GM12864 (cell line): Measurements from ENCODE around the gene EPS15.

Experiments used
- DNase-seq: peaks from one replicate; pipeline ENCODE4 v3.0.0-alpha.2; 2011; ENCODE audit warnings: low read depth
- H3K4me3 ChIP-seq: 2 replicates; pipeline ENCODE4 v1.5.1; 2011; ENCODE audit warnings: mild to moderate bottlenecking, low read depth, low read length, control low read depth
- TF ChIP-seq, protein P1 (sequence below): IDR thresholded peaks from 2 replicates; pipeline ENCODE4 v1.5.1; 2011; ENCODE audit warnings: low read depth, mild to moderate bottlenecking, moderate library complexity, low read length, control low read depth, inconsistent platforms; ENCODE audit errors: missing control alignments

Gene EPS15

DNA sequence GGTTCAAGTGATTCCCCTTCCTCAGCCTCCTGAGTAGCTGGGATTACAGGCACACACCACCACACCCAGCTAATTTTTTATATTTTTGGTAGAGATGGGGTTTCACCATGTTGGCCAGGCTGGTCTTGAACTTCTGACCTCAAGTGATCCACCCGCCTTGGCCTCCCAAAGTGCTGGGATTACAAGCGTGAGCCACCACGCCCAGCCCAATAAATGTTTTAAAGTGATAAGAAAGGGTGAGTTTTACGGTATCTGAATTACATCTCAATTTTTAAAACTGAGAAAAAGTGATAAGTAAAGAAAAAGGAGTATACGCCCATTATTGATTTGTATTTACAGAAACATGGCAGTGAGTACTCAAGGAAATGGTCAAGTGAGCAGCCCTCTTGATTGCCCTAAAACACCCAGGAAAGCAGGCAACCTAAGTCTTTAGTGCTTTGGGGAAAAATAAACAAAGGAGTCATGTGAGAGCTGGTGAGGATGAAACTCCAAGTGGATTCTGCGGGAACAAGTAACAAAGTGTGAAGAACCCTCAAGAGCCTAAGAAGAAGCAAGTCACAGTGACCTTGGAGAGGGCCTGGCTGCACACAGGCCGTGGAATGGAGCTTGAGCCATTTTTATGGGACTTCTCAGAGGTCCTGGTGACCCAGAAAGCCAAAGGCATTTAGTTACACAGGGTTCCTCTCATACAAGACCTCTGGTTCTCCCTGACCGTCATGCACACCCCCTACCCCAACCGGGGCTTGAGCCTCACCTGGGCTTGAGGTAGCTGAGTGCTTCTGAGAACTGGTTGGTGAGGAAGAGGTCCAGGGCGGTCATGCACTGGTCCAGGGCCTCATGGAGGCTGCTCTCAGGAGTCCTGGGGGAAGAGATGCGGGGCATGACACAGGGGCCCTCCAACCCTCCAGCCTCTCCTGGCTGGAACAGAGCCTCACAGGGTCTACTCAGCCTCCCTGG lies 197.8 kb downstream of the EPS15 start:
- TF ChIP-seq, protein P1, sequence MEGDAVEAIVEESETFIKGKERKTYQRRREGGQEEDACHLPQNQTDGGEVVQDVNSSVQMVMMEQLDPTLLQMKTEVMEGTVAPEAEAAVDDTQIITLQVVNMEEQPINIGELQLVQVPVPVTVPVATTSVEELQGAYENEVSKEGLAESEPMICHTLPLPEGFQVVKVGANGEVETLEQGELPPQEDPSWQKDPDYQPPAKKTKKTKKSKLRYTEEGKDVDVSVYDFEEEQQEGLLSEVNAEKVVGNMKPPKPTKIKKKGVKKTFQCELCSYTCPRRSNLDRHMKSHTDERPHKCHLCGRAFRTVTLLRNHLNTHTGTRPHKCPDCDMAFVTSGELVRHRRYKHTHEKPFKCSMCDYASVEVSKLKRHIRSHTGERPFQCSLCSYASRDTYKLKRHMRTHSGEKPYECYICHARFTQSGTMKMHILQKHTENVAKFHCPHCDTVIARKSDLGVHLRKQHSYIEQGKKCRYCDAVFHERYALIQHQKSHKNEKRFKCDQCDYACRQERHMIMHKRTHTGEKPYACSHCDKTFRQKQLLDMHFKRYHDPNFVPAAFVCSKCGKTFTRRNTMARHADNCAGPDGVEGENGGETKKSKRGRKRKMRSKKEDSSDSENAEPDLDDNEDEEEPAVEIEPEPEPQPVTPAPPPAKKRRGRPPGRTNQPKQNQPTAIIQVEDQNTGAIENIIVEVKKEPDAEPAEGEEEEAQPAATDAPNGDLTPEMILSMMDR: no peak
- DNase-seq: no peak
- no peak overlapping the region for H3K4me3 ChIP-seq

GRCh38 chr1:51317798-51318197 lies 201.3 kb downstream of the EPS15 start:
- TF ChIP-seq, protein P1: no peak
- H3K4me3 ChIP-seq: no peak overlapping the region
- no peak for DNase-seq

- no peak overlapping the region for H3K4me3 ChIP-seq
- TF ChIP-seq, protein P1: no peak
- no peak for DNase-seq
Observed at GRCh38 chr1:51316846-51317120, 202.3 kb downstream of the EPS15 start.

DNA sequence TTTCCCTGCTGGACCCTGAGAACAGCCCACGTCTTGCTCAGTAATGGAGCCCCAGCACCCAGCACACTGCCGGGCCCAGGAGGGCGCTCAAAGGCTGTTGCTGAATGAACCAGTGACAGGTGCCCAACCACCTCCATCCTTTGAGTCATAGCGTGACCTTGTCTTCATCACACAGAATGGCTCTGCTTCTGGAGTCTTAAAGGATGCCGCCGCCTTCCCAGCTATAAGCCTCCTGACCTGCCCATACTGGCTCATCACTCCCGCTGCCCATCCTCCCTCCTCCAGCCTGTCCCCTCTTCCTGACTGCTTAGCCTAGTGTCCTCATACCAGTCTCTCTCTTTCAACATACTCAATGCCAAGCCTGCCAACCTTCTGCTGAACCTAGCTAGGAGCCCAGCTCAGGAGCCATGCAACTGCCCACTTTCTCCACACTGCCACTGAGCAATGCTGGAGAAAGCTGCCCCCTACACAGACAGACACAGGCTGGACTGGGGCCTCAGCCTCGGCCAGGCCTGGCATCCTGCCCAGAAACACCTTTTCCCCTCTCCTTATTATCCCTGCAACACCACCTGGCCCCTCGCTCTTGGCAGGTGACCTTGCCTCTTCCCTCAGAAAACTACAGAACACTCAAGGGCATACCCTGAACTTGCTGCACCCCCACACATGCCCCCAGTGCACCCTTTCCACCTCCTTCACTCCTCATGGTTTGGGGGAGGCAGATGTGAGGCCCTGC lies 202.8 kb downstream of the EPS15 start:
- DNase-seq: no peak
- no peak overlapping the region for H3K4me3 ChIP-seq
- TF ChIP-seq, protein P1: peak; percentile 12

DNA sequence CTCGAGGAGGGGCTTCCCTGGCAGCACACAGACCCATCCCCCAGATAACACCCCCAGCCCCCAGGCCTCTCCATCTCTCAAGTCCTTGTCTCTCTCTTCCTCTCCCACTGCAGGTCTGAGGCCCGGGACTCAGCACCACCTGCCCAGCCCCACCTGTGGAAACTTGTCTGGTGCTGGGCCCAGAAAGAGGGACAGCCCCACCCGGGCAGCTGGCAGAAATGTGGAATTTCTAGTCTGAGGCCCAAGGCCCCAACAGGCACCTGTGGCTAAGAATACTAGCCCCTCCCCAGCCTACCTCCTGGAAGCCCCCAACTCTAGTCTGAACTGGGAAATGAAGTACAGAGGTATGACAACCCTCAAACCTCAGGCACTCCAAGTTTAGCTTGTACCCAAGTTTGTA lies 204.1 kb downstream of the EPS15 start:
- no peak overlapping the region for H3K4me3 ChIP-seq
- DNase-seq: no peak
- TF ChIP-seq, protein P1: no peak

DNA sequence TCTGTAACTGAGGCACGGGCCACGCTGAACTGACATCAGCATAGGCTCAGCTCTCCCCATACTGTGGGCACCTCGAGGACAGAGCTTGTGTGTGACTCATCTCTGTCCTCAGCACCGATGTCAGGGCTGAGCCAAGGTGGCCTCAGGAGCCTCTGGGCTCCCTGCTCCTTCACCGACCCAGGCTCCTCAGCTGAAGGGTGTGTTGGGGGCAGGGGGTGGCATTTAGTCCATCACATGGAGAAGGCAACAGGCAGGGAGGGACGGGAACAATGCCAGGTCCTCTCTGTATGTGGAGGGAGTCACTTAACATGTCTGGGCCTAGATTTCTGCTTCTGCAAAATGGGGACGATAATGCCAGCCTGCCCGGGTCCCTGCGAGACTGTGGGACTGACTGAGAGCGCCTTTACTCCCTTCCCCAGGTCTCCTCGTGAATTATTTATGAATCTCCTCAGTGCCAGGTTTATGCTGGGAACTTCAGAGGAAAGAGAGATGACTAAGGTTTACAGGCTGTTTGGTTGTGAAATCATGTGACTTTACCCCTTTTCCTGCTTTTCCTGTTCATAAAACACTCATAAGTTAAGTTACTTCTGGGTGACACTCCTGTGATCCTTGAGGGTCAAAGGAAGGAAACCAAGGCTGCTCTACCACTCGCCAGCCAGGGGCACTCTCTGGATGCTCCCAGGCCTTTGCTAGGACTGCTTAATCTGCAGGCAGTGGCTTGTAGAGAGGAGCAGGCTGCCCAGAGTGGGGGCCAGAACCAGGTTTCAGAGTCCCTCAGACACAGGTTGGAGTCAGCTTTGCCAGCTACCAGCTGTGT lies 204.9 kb downstream of the EPS15 start:
- H3K4me3 ChIP-seq: no peak overlapping the region
- no peak for DNase-seq
- TF ChIP-seq, protein P1: no peak
